ENCODE results near the gene RNF151. TPM values are rescaled to one million over a fixed set of nuclear protein-coding genes. Genes with fewer than 3 reads are reported as not detected.
A peak's percentile ranks its signal among the peaks of the same experiment; 100 is the strongest.

The RNF151 gene
- polyA plus RNA-seq, 1 donor from 2014 or later, result not detected

DNA sequence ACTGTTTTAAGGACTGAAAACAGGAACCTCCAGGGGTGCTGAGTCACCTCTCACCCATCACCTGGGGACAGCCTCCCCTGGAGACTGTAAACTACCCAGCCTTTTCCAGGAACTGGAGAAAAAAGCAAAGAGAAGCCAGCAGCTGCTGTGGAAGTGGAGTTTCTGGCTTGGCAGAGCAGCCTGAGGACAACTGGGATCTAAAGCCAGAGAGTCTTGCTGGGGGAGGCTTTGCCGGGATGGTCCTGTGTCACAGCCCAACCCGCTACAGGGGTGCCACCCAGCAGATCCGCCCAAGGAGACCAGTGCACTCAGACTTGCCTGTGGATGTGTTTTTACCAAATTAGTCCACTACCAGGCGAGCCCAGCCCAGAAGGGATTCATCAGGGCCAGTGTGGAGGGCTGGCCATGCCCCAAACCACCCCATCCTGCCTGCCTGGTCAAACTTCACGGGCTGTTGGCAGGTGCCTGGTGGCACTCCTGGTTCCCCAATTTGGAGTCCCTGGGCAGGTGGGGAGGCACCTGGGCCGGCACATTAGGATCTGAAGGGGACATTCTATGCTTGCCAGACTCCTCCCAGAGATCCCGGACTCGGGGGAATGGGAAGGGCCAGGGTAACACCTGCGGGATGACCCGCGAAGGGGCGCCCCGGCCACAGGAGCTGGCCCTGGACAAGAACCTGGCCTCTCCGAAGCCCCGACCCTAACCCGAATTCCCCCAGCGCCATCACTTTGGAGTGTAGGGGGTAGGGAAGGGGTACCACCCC is 24.4 kb upstream of the RNF151 start:
- Histone ChIP-seq H3F3A (ENCODE audit: insufficient read depth, low read length, poor library complexity, severe bottlenecking) (no peaks in the 10 kb centered on the region), H3K9ac (ENCODE audit: low read length) (peak overlapping the region; percentile 76), H3K36me3 (ENCODE audit: insufficient read depth, low read length) (no peaks in the 10 kb centered on the region), H3K79me2 (replicated peaks; ENCODE audit: insufficient read depth, low read length) (no peaks in the 10 kb centered on the region), H3K4me2 (ENCODE audit: low read length) (peak overlapping the region; percentile 72), H3K4me3 (ENCODE audit: low read length) (peak overlapping the region; percentile 86), H3K27me3 (ENCODE audit: insufficient read depth, low read depth, low read length) (no peaks in the 10 kb centered on the region), H4K20me1 (ENCODE audit: insufficient read depth) (no peaks in the 10 kb centered on the region), H2AFZ (ENCODE audit: low read depth, low read length) (peak overlapping the region; percentile 62), H3K9me3 (ENCODE audit: low read length) (no peaks in the 10 kb centered on the region), H3K27ac (ENCODE audit: low read length) (no peak overlapping the region), H3K9me2 (ENCODE audit: insufficient read depth, low read length) (no peaks in the 10 kb centered on the region)
- TF ChIP-seq EP300 (conservative IDR thresholded peaks at IDR 0.05; ENCODE audit: poor library complexity, severe bottlenecking) (no peak), EZH2 (IDR thresholded peaks at IDR 0.05; ENCODE audit: borderline replicate concordance, insufficient read depth, low read length, poor library complexity, severe bottlenecking) (no peak), MXI1 (conservative IDR thresholded peaks at IDR 0.05; ENCODE audit: poor library complexity, severe bottlenecking) (no peak), TAF1 (IDR thresholded peaks at IDR 0.05; ENCODE audit: low read depth) (no peak), RAD21 (conservative IDR thresholded peaks at IDR 0.05) (no peak), SMC3 (conservative IDR thresholded peaks at IDR 0.05; ENCODE audit: poor library complexity) (no peak), POLR2AphosphoS5 (IDR thresholded peaks at IDR 0.05) (no peak)
- TF ChIP-seq, protein P1, sequence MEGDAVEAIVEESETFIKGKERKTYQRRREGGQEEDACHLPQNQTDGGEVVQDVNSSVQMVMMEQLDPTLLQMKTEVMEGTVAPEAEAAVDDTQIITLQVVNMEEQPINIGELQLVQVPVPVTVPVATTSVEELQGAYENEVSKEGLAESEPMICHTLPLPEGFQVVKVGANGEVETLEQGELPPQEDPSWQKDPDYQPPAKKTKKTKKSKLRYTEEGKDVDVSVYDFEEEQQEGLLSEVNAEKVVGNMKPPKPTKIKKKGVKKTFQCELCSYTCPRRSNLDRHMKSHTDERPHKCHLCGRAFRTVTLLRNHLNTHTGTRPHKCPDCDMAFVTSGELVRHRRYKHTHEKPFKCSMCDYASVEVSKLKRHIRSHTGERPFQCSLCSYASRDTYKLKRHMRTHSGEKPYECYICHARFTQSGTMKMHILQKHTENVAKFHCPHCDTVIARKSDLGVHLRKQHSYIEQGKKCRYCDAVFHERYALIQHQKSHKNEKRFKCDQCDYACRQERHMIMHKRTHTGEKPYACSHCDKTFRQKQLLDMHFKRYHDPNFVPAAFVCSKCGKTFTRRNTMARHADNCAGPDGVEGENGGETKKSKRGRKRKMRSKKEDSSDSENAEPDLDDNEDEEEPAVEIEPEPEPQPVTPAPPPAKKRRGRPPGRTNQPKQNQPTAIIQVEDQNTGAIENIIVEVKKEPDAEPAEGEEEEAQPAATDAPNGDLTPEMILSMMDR (IDR thresholded peaks at IDR 0.05; ENCODE audit: poor library complexity, severe bottlenecking), result no peak
- TF ChIP-seq, protein P2, sequence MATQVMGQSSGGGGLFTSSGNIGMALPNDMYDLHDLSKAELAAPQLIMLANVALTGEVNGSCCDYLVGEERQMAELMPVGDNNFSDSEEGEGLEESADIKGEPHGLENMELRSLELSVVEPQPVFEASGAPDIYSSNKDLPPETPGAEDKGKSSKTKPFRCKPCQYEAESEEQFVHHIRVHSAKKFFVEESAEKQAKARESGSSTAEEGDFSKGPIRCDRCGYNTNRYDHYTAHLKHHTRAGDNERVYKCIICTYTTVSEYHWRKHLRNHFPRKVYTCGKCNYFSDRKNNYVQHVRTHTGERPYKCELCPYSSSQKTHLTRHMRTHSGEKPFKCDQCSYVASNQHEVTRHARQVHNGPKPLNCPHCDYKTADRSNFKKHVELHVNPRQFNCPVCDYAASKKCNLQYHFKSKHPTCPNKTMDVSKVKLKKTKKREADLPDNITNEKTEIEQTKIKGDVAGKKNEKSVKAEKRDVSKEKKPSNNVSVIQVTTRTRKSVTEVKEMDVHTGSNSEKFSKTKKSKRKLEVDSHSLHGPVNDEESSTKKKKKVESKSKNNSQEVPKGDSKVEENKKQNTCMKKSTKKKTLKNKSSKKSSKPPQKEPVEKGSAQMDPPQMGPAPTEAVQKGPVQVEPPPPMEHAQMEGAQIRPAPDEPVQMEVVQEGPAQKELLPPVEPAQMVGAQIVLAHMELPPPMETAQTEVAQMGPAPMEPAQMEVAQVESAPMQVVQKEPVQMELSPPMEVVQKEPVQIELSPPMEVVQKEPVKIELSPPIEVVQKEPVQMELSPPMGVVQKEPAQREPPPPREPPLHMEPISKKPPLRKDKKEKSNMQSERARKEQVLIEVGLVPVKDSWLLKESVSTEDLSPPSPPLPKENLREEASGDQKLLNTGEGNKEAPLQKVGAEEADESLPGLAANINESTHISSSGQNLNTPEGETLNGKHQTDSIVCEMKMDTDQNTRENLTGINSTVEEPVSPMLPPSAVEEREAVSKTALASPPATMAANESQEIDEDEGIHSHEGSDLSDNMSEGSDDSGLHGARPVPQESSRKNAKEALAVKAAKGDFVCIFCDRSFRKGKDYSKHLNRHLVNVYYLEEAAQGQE (IDR thresholded peaks at IDR 0.05; ENCODE audit: borderline replicate concordance), result no peak

DNA sequence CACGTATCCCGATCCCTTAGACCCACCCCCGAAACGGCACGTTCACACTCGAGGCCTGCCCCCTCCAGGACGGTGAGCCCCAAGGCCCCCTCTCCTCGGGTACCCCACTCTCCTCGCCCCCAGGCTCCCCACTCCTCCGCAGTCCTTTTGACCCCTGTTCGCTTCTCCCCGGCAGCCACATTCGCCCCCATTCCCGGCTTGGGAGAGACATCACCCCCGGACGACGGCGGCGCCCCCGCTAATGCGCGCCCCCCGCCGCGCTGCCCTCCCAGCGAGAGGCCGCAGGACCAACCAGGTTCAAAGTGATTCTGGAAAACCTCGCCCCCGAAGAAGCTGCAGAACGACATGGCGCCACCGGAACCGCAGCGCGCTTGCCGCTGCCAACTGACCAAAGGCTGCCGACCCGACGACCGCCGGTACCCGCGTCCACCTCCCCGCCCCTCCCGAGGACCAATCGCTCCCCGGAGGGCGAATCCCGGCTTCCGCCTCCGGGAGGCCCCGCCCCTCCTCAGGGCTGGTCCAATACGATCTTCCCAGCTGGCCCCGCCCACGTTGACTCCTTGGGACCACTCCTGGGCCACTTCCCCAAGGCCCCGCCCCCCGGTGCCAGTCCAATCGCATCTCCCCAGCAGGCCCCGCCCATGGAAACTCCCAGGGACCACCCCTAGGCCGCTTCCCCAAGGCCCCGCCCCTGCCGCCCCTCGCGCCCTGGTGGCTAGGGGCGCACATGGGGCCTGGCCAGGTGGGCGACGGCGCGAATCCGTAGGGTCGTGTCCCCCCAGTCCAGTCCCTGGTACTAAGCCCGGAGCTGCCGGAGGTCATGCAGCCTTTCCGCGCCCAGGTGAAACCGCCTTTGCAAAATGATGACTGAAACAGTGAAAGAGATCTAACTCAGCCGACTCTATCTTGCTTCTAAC is 23.6 kb upstream of the RNF151 start, which contains the start of gene MSRB1:
MSRB1 (minus strand) TSS at position 390 of the 917 bp plus-strand sequence; CDS start at position 347, 43 bp downstream.
- Histone ChIP-seq H3K27ac (ENCODE audit: low read length) (peak within 1 kb of the TSS; percentile 24), H3K9me2 (ENCODE audit: insufficient read depth, low read length) (no peaks in the 10 kb centered on the region), H2AFZ (ENCODE audit: low read depth, low read length) (peak within 1 kb of the TSS; percentile 62), H3K9me3 (ENCODE audit: low read length) (no peaks in the 10 kb centered on the region), H3F3A (ENCODE audit: insufficient read depth, low read length, poor library complexity, severe bottlenecking) (no peaks in the 10 kb centered on the region), H3K27me3 (ENCODE audit: insufficient read depth, low read depth, low read length) (no peaks in the 10 kb centered on the region), H3K79me2 (replicated peaks; ENCODE audit: insufficient read depth, low read length) (no peaks in the 10 kb centered on the region), H3K4me2 (ENCODE audit: low read length) (peak within 1 kb of the TSS; percentile 72), H3K4me3 (ENCODE audit: low read length) (peak within 1 kb of the TSS; percentile 86), H3K9ac (ENCODE audit: low read length) (peak within 1 kb of the TSS; percentile 76), H3K36me3 (ENCODE audit: insufficient read depth, low read length) (no peaks in the 10 kb centered on the region), H4K20me1 (ENCODE audit: insufficient read depth) (no peaks in the 10 kb centered on the region)
- no peak for TF ChIP-seq RAD21 (conservative IDR thresholded peaks at IDR 0.05)
- no peak for TF ChIP-seq EP300 (conservative IDR thresholded peaks at IDR 0.05; ENCODE audit: poor library complexity, severe bottlenecking)
- TF ChIP-seq POLR2AphosphoS5 (IDR thresholded peaks at IDR 0.05), result peak; percentile 80
- TF ChIP-seq, protein P1 (IDR thresholded peaks at IDR 0.05; ENCODE audit: poor library complexity, severe bottlenecking), result peak; percentile 28
- peak; percentile 55 for TF ChIP-seq MXI1 (conservative IDR thresholded peaks at IDR 0.05; ENCODE audit: poor library complexity, severe bottlenecking)
- no peak for TF ChIP-seq EZH2 (IDR thresholded peaks at IDR 0.05; ENCODE audit: borderline replicate concordance, insufficient read depth, low read length, poor library complexity, severe bottlenecking)
- peak; percentile 67 for TF ChIP-seq TAF1 (IDR thresholded peaks at IDR 0.05; ENCODE audit: low read depth)

All from neural cell (in vitro differentiated cells).